HepG2 (cell line): ENCODE results near the gene RBM26. TPM values are rescaled to one million over a fixed set of nuclear protein-coding genes. Genes with fewer than 3 reads are reported as not detected.

Source experiments
- ARHGAP35 ChIP-seq: sonication (generic); formaldehyde crosslinking; IDR thresholded peaks from 2 replicates; pipeline ENCODE4 v1.9.0; 2022; ENCODE audit warnings: mild to moderate bottlenecking, inconsistent platforms, moderate library complexity, missing genetic modification reagents, borderline replicate concordance
- ATM ChIP-seq: fragments of 450-650 bp; IDR thresholded peaks from 2 replicates; pipeline ENCODE4 v1.7.1; 2017; ENCODE audit warnings: mild to moderate bottlenecking, borderline replicate concordance
- GLI4 ChIP-seq: sonication (generic); formaldehyde crosslinking; IDR thresholded peaks from 2 replicates; pipeline ENCODE4 v1.5.1; 2020; ENCODE audit warnings: missing genetic modification reagents, mild to moderate bottlenecking, moderate library complexity, borderline replicate concordance
- ISL2 ChIP-seq: sonication (generic); formaldehyde crosslinking; IDR thresholded peaks from 2 replicates; pipeline ENCODE4 v1.5.0; 2020; ENCODE audit warnings: missing genetic modification reagents
- KAT7 ChIP-seq: IDR thresholded peaks from 2 replicates; pipeline ENCODE4 v1.6.1; 2018; ENCODE audit warnings: borderline replicate concordance, missing compliant biosample characterization
- KDM4B ChIP-seq: sonication (generic); formaldehyde crosslinking; IDR thresholded peaks from 2 replicates; pipeline ENCODE4 v1.4.0; 2020; ENCODE audit warnings: missing genetic modification reagents
- NRL ChIP-seq: sonication (generic); formaldehyde crosslinking; IDR thresholded peaks from 2 replicates; pipeline ENCODE4 v1.5.0; 2020; ENCODE audit warnings: missing genetic modification reagents, mild to moderate bottlenecking, moderate library complexity, borderline replicate concordance
- SIX1 ChIP-seq: sonication (generic); formaldehyde crosslinking; IDR thresholded peaks from 2 replicates; pipeline ENCODE4 v1.4.0; 2020; ENCODE audit warnings: missing genetic modification reagents, borderline replicate concordance
- SKIL ChIP-seq: sonication (generic); formaldehyde crosslinking; IDR thresholded peaks from 2 replicates; pipeline ENCODE4 v1.8.0; 2022; ENCODE audit warnings: missing genetic modification reagents, mild to moderate bottlenecking, moderate library complexity, borderline replicate concordance
- TAF1 ChIP-seq: sonication (generic); formaldehyde crosslinking; IDR thresholded peaks from 2 replicates; pipeline ENCODE4 v1.4.0; 2020; ENCODE audit warnings: missing genetic modification reagents
- ZNF569 ChIP-seq: sonication (generic); formaldehyde crosslinking; IDR thresholded peaks from 2 replicates; pipeline ENCODE4 v1.5.0; 2020; ENCODE audit warnings: mild to moderate bottlenecking, missing genetic modification reagents, moderate library complexity, borderline replicate concordance
- ZNF672 ChIP-seq: sonication (generic); formaldehyde crosslinking; IDR thresholded peaks from 2 replicates; pipeline ENCODE4 v1.8.1; 2022; ENCODE audit warnings: missing genetic modification reagents
- ZNF737 ChIP-seq: sonication (generic); formaldehyde crosslinking; IDR thresholded peaks from 2 replicates; pipeline ENCODE4 v1.5.0; 2020; ENCODE audit warnings: missing genetic modification reagents, mild to moderate bottlenecking, borderline replicate concordance
- ZNF746 ChIP-seq: sonication (generic); formaldehyde crosslinking; IDR thresholded peaks from 2 replicates; pipeline ENCODE4 v1.8.0; 2022; ENCODE audit warnings: mild to moderate bottlenecking, missing genetic modification reagents
- ZNF772 ChIP-seq: sonication (generic); formaldehyde crosslinking; IDR thresholded peaks from 2 replicates; pipeline ENCODE4 v1.5.0; 2020; ENCODE audit warnings: mild to moderate bottlenecking, missing genetic modification reagents
- polyA plus RNA-seq, 8 experiments: library from polyadenylated mRNA; depleted of rRNA in 3 of 8; stranded (reverse) in 7 of 8; unstranded in 1 of 8; fragments of >200 nt; fragmentation: Illumina TruSeq in 4 of 8; extraction: Trizol in 4 of 8; gene quantifications; 2 replicates each; pipeline versions ENCODE4 v1.2.1 to v1.2.3, GENCODE V29; 2011 to 2016; ENCODE audit warnings: low read depth in 4 of 8, missing spikeins in 1 of 8, mixed read lengths in 1 of 8; ENCODE audit not compliant: insufficient read depth in 1 of 8
- total RNA-seq, 5 experiments: library from RNA; depleted of rRNA; stranded (reverse); fragments of >200 nt; fragmentation: Illumina TruSeq; extraction: Trizol; gene quantifications; 2 replicates each; pipeline ENCODE4 v1.2.3, GENCODE V29; 2016; ENCODE audit warnings: low read depth in 1 of 5
- TF ChIP-seq, protein P1 (sequence below): sonication (generic); formaldehyde crosslinking; conservative IDR thresholded peaks from 2 replicates; pipeline ENCODE4 v1.8.0; 2022; ENCODE audit warnings: low read depth, missing genetic modification reagents
- TF ChIP-seq, protein P2 (sequence below): sonication (generic); formaldehyde crosslinking; IDR thresholded peaks from 2 replicates; pipeline ENCODE4 v1.5.0; 2020; ENCODE audit warnings: mild to moderate bottlenecking, missing genetic modification reagents, moderate library complexity
- TF ChIP-seq, protein P3 (sequence below): sonication (generic); formaldehyde crosslinking; IDR thresholded peaks from 2 replicates; pipeline ENCODE4 v1.5.0; 2020; ENCODE audit warnings: mild to moderate bottlenecking, missing genetic modification reagents

The RBM26 gene
- total and polyA plus RNA-seq, 2 of the 13 experiments (the other 11 are each of a cell fraction or from before 2014, with no cell fraction given), result 19.4 to 34.4 TPM

DNA sequence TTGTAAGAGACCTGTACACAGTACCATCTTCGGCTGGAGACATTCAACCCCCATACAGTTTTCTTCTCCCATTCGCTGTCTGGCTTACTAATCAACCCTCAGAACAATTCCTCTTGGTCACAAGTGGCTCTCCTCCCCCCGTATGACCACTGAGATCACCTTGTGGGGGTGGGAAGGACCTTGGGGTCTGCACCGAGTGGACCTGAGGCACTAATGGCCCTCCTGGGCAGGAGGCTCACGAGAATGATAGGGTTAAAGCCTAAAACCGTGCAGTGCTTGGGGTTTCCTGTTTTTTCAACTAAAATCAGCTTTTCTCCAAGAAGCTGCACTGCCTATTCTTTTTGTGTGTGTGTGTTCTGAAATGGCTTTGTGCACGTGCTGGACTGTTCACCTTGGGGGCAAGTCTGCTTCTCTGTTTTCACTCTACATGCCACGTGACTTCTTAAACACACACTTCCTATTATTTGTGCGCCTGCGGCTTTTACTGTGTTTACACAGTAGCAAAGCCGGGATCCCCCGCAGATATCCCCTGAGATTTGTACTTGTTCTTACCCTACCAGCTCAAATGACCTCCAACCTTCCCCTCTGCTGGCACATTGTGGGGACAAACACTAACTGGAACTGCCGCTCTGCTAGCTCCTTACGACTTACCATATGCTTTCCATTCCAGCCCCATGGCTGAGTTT, 12.3 kb downstream of the RBM26 start (continued):
- TF ChIP-seq SKIL (no peak), TAF1 (no peak), SIX1 (CRISPR knock-in tag) (peak; percentile 53; the same call in 1 of the 2 replicates), ATM (no peak), ZNF737 (CRISPR knock-in tag) (no peak), ZNF772 (no peak), ZNF746 (CRISPR knock-in tag) (no peak), KDM4B (no peak), ISL2 (CRISPR knock-in tag) (0 out of 2 replicates have a peak, but pooled peaks have one; percentile 43), NRL (CRISPR knock-in tag) (no peak), GLI4 (CRISPR knock-in tag) (no peak), ARHGAP35 (no peak), ZNF569 (CRISPR knock-in tag) (no peak), KAT7 (CRISPR knock-in tag) (peak; percentile 51; the same call in 1 of the 2 replicates), ZNF672 (CRISPR knock-in tag) (no peak)
- TF ChIP-seq, protein P1, sequence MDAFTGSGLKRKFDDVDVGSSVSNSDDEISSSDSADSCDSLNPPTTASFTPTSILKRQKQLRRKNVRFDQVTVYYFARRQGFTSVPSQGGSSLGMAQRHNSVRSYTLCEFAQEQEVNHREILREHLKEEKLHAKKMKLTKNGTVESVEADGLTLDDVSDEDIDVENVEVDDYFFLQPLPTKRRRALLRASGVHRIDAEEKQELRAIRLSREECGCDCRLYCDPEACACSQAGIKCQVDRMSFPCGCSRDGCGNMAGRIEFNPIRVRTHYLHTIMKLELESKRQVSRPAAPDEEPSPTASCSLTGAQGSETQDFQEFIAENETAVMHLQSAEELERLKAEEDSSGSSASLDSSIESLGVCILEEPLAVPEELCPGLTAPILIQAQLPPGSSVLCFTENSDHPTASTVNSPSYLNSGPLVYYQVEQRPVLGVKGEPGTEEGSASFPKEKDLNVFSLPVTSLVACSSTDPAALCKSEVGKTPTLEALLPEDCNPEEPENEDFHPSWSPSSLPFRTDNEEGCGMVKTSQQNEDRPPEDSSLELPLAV, result no peak
- TF ChIP-seq, protein P2, sequence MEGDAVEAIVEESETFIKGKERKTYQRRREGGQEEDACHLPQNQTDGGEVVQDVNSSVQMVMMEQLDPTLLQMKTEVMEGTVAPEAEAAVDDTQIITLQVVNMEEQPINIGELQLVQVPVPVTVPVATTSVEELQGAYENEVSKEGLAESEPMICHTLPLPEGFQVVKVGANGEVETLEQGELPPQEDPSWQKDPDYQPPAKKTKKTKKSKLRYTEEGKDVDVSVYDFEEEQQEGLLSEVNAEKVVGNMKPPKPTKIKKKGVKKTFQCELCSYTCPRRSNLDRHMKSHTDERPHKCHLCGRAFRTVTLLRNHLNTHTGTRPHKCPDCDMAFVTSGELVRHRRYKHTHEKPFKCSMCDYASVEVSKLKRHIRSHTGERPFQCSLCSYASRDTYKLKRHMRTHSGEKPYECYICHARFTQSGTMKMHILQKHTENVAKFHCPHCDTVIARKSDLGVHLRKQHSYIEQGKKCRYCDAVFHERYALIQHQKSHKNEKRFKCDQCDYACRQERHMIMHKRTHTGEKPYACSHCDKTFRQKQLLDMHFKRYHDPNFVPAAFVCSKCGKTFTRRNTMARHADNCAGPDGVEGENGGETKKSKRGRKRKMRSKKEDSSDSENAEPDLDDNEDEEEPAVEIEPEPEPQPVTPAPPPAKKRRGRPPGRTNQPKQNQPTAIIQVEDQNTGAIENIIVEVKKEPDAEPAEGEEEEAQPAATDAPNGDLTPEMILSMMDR (CRISPR knock-in tag), result no peak
- TF ChIP-seq, protein P3, sequence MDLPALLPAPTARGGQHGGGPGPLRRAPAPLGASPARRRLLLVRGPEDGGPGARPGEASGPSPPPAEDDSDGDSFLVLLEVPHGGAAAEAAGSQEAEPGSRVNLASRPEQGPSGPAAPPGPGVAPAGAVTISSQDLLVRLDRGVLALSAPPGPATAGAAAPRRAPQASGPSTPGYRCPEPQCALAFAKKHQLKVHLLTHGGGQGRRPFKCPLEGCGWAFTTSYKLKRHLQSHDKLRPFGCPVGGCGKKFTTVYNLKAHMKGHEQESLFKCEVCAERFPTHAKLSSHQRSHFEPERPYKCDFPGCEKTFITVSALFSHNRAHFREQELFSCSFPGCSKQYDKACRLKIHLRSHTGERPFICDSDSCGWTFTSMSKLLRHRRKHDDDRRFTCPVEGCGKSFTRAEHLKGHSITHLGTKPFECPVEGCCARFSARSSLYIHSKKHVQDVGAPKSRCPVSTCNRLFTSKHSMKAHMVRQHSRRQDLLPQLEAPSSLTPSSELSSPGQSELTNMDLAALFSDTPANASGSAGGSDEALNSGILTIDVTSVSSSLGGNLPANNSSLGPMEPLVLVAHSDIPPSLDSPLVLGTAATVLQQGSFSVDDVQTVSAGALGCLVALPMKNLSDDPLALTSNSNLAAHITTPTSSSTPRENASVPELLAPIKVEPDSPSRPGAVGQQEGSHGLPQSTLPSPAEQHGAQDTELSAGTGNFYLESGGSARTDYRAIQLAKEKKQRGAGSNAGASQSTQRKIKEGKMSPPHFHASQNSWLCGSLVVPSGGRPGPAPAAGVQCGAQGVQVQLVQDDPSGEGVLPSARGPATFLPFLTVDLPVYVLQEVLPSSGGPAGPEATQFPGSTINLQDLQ, result no peak
